ENCODE results near the gene NRAS. TPM values are rescaled to one million over a fixed set of nuclear protein-coding genes. Genes with fewer than 3 reads are reported as not detected.
A peak's percentile ranks its signal among the peaks of the same experiment; 100 is the strongest.

The NRAS gene
- total RNA-seq, 2 experiments from 2014 or later, result 37.4 to 40.2 TPM

GRCh38 chr1:114691061-114691460, 25.5 kb downstream of the NRAS start:
- Mint-ChIP-seq H3K9me3 (no peaks in the 10 kb centered on the region), H3K4me1 (no peaks in the 10 kb centered on the region), H3K4me3 (no peak overlapping the region), H3K27me3 (peaks cover 19% of the 10 kb centered on the region), H3K27ac (no peak overlapping the region), H3K36me3 (no peaks in the 10 kb centered on the region)
- ATAC-seq (ENCODE audit: low read depth), result no peak
- POLR2A ChIA-PET, result interaction anchor here (0.7 kb wide), 1 partner anchor 358 kb away, joined by 4 read pairs; no protein-coding TSS in a partner anchor
- DNase-seq, result no peak

- Mint-ChIP-seq H3K4me1 (no peaks in the 10 kb centered on the region), H3K27me3 (peaks cover 20% of the 10 kb centered on the region), H3K4me3 (no peak overlapping the region), H3K9me3 (no peaks in the 10 kb centered on the region), H3K27ac (no peak overlapping the region), H3K36me3 (no peaks in the 10 kb centered on the region)
- ATAC-seq (ENCODE audit: low read depth) (no peak), DNase-seq (no peak)
- POLR2A ChIA-PET, result no interaction called here
Observed at GRCh38 chr1:114690148-114690547, 26.4 kb downstream of the NRAS start.

DNA sequence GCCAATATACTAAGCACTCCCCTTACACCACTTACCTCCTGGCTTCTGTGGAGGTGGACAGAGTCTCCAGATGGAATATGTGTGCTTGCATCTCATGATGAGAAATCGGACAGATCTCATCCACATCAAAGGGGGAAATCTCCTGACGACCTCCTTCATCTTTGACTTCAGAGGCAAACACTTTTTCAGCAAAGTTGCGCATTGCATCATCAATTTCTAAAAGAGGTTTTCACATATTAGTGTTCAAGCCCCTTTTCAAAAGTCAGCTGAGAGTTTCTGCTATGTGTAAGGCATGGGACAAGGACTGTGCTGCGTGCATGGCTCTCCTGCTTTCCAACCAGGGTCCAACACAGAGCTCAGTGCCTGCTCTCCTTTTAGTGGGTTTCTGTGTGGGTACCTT, 28.0 kb downstream of the NRAS start:
- no peak overlapping the region for H3K27ac Mint-ChIP-seq
- POLR2A ChIA-PET, result no interaction called here
- no peaks in the 10 kb centered on the region for H3K9me3 Mint-ChIP-seq
- H3K4me3 Mint-ChIP-seq, result no peak overlapping the region
- H3K36me3 Mint-ChIP-seq, result no peaks in the 10 kb centered on the region
- peaks cover 15% of the 10 kb centered on the region for H3K27me3 Mint-ChIP-seq
- H3K4me1 Mint-ChIP-seq, result no peaks in the 10 kb centered on the region
- DNase-seq (no peak), ATAC-seq (ENCODE audit: low read depth) (no peak)

DNA sequence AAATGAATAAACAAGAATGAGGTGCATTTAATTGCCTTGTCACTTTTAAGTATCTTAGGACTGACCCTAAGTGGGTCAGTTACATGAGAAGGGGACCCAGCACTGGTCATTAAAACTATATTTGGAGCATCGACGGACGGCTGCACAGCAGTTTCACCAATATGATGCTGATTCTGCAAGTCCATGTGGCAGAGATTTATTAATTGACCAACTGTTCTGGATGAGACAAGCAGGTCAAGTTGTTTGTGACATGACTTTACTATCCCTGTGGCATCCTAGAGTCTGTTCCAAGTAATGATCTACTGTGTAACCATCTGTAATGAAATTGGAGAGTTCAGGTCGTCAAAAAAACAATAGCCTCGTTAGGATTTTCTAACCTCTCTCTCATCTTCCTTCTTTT, 30.7 kb downstream of the NRAS start:
- Mint-ChIP-seq H3K4me3 (no peak overlapping the region), H3K36me3 (no peaks in the 10 kb centered on the region), H3K4me1 (no peaks in the 10 kb centered on the region), H3K27me3 (peaks cover 19% of the 10 kb centered on the region), H3K27ac (no peak overlapping the region), H3K9me3 (no peaks in the 10 kb centered on the region)
- ATAC-seq (ENCODE audit: low read depth) (no peak), DNase-seq (no peak)
- POLR2A ChIA-PET, result no interaction called here

DNA sequence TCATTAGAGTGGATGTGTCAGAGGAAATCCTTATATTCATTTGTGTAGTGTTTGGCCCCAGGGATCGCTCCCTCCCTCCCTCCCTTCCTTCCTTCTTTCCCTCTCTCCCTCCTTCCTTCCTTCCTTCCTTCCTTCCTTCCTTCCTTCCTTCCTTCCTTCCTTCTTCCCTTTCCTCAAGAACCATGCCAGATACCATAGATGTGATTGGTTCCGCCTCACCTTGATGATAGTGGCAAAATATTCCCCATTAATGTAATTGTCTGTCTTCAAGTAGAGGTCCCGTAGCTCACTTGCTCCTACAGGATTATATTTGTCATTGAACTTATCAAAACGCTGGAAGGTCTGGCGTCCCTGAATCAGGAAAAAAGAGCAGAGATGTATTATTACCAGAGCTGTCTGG, 38.9 kb downstream of the NRAS start:
- Mint-ChIP-seq H3K27me3 (peaks cover 45% of the 10 kb centered on the region), H3K4me3 (no peak overlapping the region), H3K27ac (no peak overlapping the region), H3K9me3 (no peaks in the 10 kb centered on the region), H3K36me3 (no peaks in the 10 kb centered on the region), H3K4me1 (no peaks in the 10 kb centered on the region)
- ATAC-seq (ENCODE audit: low read depth) (no peak), DNase-seq (no peak)
- POLR2A ChIA-PET, result no interaction called here

DNA sequence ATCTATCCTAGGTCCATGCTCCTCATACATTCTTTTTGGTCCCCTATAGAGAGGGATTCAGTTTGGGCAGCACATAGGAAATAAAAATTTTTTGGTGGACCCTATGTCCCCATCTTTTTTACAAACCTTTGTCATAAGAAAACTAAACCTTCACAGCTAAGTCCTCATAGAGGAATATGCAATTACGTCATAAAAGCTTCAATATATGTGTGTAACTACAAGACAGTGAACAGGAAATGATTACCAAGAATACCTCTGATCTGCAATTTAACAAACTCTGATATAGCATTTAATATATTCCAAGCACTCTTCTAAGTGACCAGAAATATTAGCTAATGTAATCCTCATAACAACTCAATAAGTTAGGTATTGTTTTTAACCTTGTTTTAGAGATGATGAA, 40.5 kb downstream of the NRAS start:
- no peaks in the 10 kb centered on the region for H3K36me3 Mint-ChIP-seq
- H3K4me1 Mint-ChIP-seq, result no peaks in the 10 kb centered on the region
- POLR2A ChIA-PET, result no interaction called here
- no peak for ATAC-seq (ENCODE audit: low read depth)
- DNase-seq, result no peak
- H3K27ac Mint-ChIP-seq, result no peak overlapping the region
- no peak overlapping the region for H3K4me3 Mint-ChIP-seq
- H3K27me3 Mint-ChIP-seq, result peaks cover 52% of the 10 kb centered on the region
- H3K9me3 Mint-ChIP-seq, result no peaks in the 10 kb centered on the region

DNA sequence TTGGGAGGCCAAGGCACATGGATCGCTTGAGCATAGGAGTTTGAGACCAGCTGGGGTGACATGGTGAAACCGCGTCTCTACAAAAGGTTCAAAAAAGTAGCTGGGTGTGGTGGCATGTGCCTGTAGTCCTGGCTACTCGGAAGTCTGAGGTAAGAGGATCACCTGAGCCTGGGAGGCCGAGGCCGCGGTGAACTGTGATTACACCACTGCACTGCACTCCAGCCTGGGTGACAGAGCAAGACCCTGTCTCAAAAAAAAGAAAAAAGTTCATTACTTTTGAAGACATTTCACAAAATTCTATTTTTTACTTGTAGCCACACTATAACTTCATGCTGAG, 44.7 kb downstream of the NRAS start:
- H3K4me1 Mint-ChIP-seq, result peaks cover 12% of the 10 kb centered on the region
- H3K27me3 Mint-ChIP-seq, result peaks cover 47% of the 10 kb centered on the region
- no peak for ATAC-seq (ENCODE audit: low read depth)
- no peaks in the 10 kb centered on the region for H3K36me3 Mint-ChIP-seq
- no peak for DNase-seq
- no peak overlapping the region for H3K27ac Mint-ChIP-seq
- H3K4me3 Mint-ChIP-seq, result no peak overlapping the region
- POLR2A ChIA-PET, result no interaction called here
- H3K9me3 Mint-ChIP-seq, result no peaks in the 10 kb centered on the region

- Mint-ChIP-seq H3K4me3 (peak overlapping the region; percentile 14), H3K4me1 (peaks cover 12% of the 10 kb centered on the region), H3K9me3 (no peaks in the 10 kb centered on the region), H3K27me3 (peaks cover 48% of the 10 kb centered on the region), H3K36me3 (no peaks in the 10 kb centered on the region), H3K27ac (no peak overlapping the region)
- DNase-seq, result no peak
- POLR2A ChIA-PET, result interaction anchor here (0.7 to 1.7 kb wide), 2 partner anchors 90 to 725 kb away, joined by 3 read pairs; no protein-coding TSS in a partner anchor
- no peak for ATAC-seq (ENCODE audit: low read depth)
Observed at GRCh38 chr1:114671011-114671938, 45.3 kb downstream of the NRAS start.

DNA sequence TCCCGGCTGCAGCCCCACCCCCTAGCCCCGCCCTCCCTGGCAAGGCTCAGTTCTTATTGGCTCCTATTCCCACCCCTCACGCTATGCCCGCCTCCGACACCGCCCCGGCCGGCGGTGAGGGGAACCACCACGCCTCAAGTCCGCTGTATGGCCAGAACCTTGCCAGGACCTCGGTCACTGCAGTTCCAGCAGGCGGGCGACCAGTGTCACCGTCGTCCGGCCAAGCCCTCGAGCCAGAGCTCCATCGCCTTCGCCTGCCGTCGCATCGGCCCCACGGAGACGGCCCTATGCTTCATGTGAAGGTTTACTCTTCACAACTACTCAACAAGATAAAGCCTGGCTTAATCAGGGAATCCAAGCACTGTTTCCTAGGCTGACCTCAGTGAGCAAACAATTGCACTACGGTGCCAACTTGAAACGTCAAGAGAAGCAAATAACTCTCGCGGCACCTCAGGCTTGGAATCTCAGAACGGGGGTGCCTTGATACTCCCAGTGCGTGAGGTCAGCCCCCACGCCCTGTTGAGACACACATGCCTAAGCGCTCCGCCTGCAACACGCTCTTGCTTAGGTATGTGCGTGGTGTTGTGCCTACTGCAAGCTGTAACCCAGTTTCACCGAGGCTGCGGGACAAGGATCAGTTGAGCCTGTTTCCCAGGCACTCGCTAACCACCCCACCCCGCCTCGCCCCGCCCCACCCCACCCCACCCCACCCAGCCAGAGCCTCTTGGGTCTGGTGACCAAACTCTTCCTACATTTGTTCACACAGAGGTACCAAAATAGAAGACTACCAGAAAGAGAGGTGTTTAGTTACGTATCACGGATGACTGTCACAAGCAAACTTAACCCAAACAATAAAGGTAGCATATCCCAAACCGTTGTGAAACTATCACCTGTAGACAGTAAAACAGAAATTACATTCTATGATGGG, 46.2 kb downstream of the NRAS start:
- Mint-ChIP-seq H3K27me3 (peaks cover 46% of the 10 kb centered on the region), H3K4me3 (peak overlapping the region; percentile 94), H3K36me3 (no peaks in the 10 kb centered on the region), H3K4me1 (peaks cover 12% of the 10 kb centered on the region), H3K9me3 (no peaks in the 10 kb centered on the region), H3K27ac (peak overlapping the region; percentile 68)
- DNase-seq (peak; percentile 83), ATAC-seq (ENCODE audit: low read depth) (peak; percentile 96)
- POLR2A ChIA-PET, result interaction anchor here (0.7 to 1.7 kb wide), 2 partner anchors 89 to 724 kb away, joined by 3 read pairs; no protein-coding TSS in a partner anchor

GRCh38 chr1:114669562-114670082, 46.9 kb downstream of the NRAS start, which contains the start of gene DENND2C:
Gene DENND2C, minus strand, starts transcription at chr1:114670049. Its CDS starts 44,065 bp downstream, at chr1:114625984.
- peaks cover 12% of the 10 kb centered on the region for H3K4me1 Mint-ChIP-seq
- H3K9me3 Mint-ChIP-seq, result no peaks in the 10 kb centered on the region
- H3K4me3 Mint-ChIP-seq, result peak within 1 kb of the TSS; percentile 94
- peak; percentile 62 for ATAC-seq (ENCODE audit: low read depth)
- H3K36me3 Mint-ChIP-seq, result no peaks in the 10 kb centered on the region
- POLR2A ChIA-PET, result interaction anchor here (1.7 kb wide), 1 partner anchor 89 kb away, joined by 3 read pairs; no protein-coding TSS in a partner anchor
- H3K27ac Mint-ChIP-seq, result peak within 1 kb of the TSS; percentile 68
- H3K27me3 Mint-ChIP-seq, result peaks cover 41% of the 10 kb centered on the region
- no peak for DNase-seq

- ATAC-seq (ENCODE audit: low read depth) (no peak), DNase-seq (no peak)
- Mint-ChIP-seq H3K4me3 (peak overlapping the region; percentile 94), H3K36me3 (no peaks in the 10 kb centered on the region), H3K27ac (no peak overlapping the region), H3K27me3 (peaks cover 34% of the 10 kb centered on the region), H3K4me1 (peaks cover 12% of the 10 kb centered on the region), H3K9me3 (no peaks in the 10 kb centered on the region)
- POLR2A ChIA-PET, result no interaction called here
Observed at GRCh38 chr1:114668784-114669561, 47.6 kb downstream of the NRAS start.

GRCh38 chr1:114668373-114668772, 48.2 kb downstream of the NRAS start:
- Mint-ChIP-seq H3K27ac (no peak overlapping the region), H3K4me3 (no peak overlapping the region), H3K4me1 (peaks cover 12% of the 10 kb centered on the region), H3K27me3 (peaks cover 29% of the 10 kb centered on the region), H3K36me3 (no peaks in the 10 kb centered on the region), H3K9me3 (no peaks in the 10 kb centered on the region)
- DNase-seq (no peak), ATAC-seq (ENCODE audit: low read depth) (no peak)
- POLR2A ChIA-PET, result no interaction called here

- DNase-seq (no peak), ATAC-seq (ENCODE audit: low read depth) (no peak)
- H3K4me1 Mint-ChIP-seq, result peaks cover 12% of the 10 kb centered on the region
- H3K9me3 Mint-ChIP-seq, result no peaks in the 10 kb centered on the region
- peaks cover 26% of the 10 kb centered on the region for H3K27me3 Mint-ChIP-seq
- H3K27ac Mint-ChIP-seq, result no peak overlapping the region
- POLR2A ChIA-PET, result no interaction called here
- H3K36me3 Mint-ChIP-seq, result no peaks in the 10 kb centered on the region
- no peak overlapping the region for H3K4me3 Mint-ChIP-seq
Observed at GRCh38 chr1:114666954-114667353, 49.6 kb downstream of the NRAS start.

All from activated naive CD8-positive, alpha-beta T cell treated with anti-CD3 and anti-CD28 coated beads, Interleukin-2, amount 10 ng/mL, durations not matched to agents 7 days and 5 days (primary cell).